H1 (cell line): ENCODE data around the gene SLC35B4. TPM values are rescaled to one million over a fixed set of nuclear protein-coding genes. Genes with fewer than 3 reads are reported as not detected.

Source experiments
- CTCF ChIA-PET: fragments of 300-600 bp; sonication (Branson Sonifier 250); formaldehyde crosslinking; loops from one replicate; lab custom pipeline; 2021; ENCODE audit not compliant: partially characterized antibody; lab: Charles Lee
- POLR2A ChIA-PET: fragments of 300-600 bp; sonication (Branson Sonifier 250); formaldehyde crosslinking; loops from one replicate; lab custom pipeline; 2021; ENCODE audit warnings: inconsistent platforms; ENCODE audit not compliant: partially characterized antibody; lab: Charles Lee
- DNase-seq, 2 experiments: peaks; one replicate each; pipeline versions ENCODE4 v3.0.0 to v3.0.0-alpha.2; 2010 to 2022; ENCODE audit warnings: low spot score in 2 of 2, low read depth in 1 of 2, mixed read lengths in 1 of 2
- FAIRE-seq: peaks from 2 replicates; lab custom pipeline; 2011; peaks lifted over from hg19 to GRCh38; lab: Jason Lieb, UNC
- H2AFZ ChIP-seq: 2 replicates; pipeline ENCODE4 v1.8.1; 2012; ENCODE audit warnings: low read length, inconsistent platforms
- H2AK5ac ChIP-seq: 2 replicates; pipeline ENCODE4 v1.6.1; 2013; ENCODE audit warnings: low read depth, low read length
- H2BK120ac ChIP-seq: replicated peaks from 2 replicates; pipeline ENCODE3; 2013; ENCODE audit warnings: low read depth, low read length, inconsistent platforms
- H2BK12ac ChIP-seq: 2 replicates; pipeline ENCODE4 v1.6.1; 2013; ENCODE audit warnings: low read depth, low read length
- H2BK15ac ChIP-seq: 2 replicates; pipeline ENCODE4 v1.6.1; 2013; ENCODE audit warnings: low read length
- H2BK20ac ChIP-seq: 2 replicates; pipeline ENCODE4 v1.6.1; 2013; ENCODE audit warnings: low read length
- H2BK5ac ChIP-seq: 2 replicates; pipeline ENCODE4 v1.6.1; 2013; ENCODE audit warnings: low read depth, low read length
- H3K14ac ChIP-seq: 2 replicates; pipeline ENCODE4 v1.6.1; 2013; ENCODE audit warnings: inconsistent platforms; ENCODE audit not compliant: insufficient read length
- H3K18ac ChIP-seq: 2 replicates; pipeline ENCODE4 v1.6.1; 2013; ENCODE audit warnings: low read length; ENCODE audit errors: extremely low read depth
- H3K23ac ChIP-seq: 2 replicates; pipeline ENCODE4 v1.6.1; 2013; ENCODE audit warnings: inconsistent platforms; ENCODE audit not compliant: insufficient read length
- H3K23me2 ChIP-seq: 2 replicates; pipeline ENCODE4 v1.6.1; 2013; ENCODE audit warnings: low read depth, low read length
- H3K27ac ChIP-seq: 2 replicates; pipeline ENCODE4 v1.6.1; 2011; ENCODE audit warnings: low read depth, low read length, inconsistent platforms
- H3K27me3 ChIP-seq, 4 experiments: replicated peaks in 1 of 4; 1 replicate in 1 of 4; 2 replicates in 3 of 4; pipeline versions ENCODE4 v1.6.1 to v1.8.1; 2011 to 2013; ENCODE audit warnings: low read length in 3 of 4, mild to moderate bottlenecking in 3 of 4, inconsistent platforms in 2 of 4, mixed read lengths in 2 of 4, moderate library complexity in 1 of 4; ENCODE audit not compliant: control insufficient read depth in 3 of 4, insufficient read depth in 3 of 4; ENCODE audit errors: extremely low read depth in 1 of 4
- H3K36me3 ChIP-seq, 4 experiments: 2 replicates each; pipeline versions ENCODE4 v1.6.1 to v1.8.1; 2011 to 2013; ENCODE audit warnings: mild to moderate bottlenecking in 4 of 4, low read length in 3 of 4, moderate library complexity in 2 of 4, control low read depth in 1 of 4, inconsistent platforms in 1 of 4; ENCODE audit not compliant: insufficient read depth in 4 of 4, control insufficient read depth in 2 of 4
- H3K4ac ChIP-seq: replicated peaks from 2 replicates; pipeline ENCODE3; 2013; ENCODE audit warnings: low read length, low read depth, mixed read lengths, inconsistent platforms; ENCODE audit not compliant: insufficient read length
- H3K4me1 ChIP-seq, 4 experiments: replicated peaks in 1 of 4; 1 replicate in 1 of 4; 2 replicates in 3 of 4; pipeline versions ENCODE4 v1.6.1 to v1.8.1; 2011 to 2013; ENCODE audit warnings: low read length in 3 of 4, inconsistent platforms in 2 of 4, mixed read lengths in 1 of 4; ENCODE audit not compliant: insufficient read depth in 4 of 4, control insufficient read depth in 3 of 4
- H3K4me2 ChIP-seq, 2 experiments: 2 replicates each; pipeline versions ENCODE4 v1.6.1 to v1.8.1; 2011 to 2013; ENCODE audit warnings: low read depth in 2 of 2, low read length in 2 of 2, control low read depth in 1 of 2, inconsistent platforms in 1 of 2, mild to moderate bottlenecking in 1 of 2; ENCODE audit not compliant: insufficient read depth in 1 of 2
- H3K4me3 ChIP-seq, 4 experiments: fragments of 200-600, 300-600 bp in 1 of 4; sonication (generic), shearing (Covaris generic), sonication (Bioruptor Twin) in 1 of 4; 2 replicates each; pipeline versions ENCODE4 v1.5.1 to v1.8.1; 2011 to 2016; ENCODE audit warnings: low read length in 4 of 4, low read depth in 3 of 4, control low read depth in 2 of 4, inconsistent platforms in 2 of 4, mild to moderate bottlenecking in 2 of 4, mixed read lengths in 1 of 4, moderate library complexity in 1 of 4; ENCODE audit not compliant: insufficient read depth in 2 of 4; ENCODE audit errors: extremely low read depth in 1 of 4
- H3K56ac ChIP-seq: replicated peaks from 2 replicates; pipeline ENCODE3; 2013; ENCODE audit warnings: low read depth, mild to moderate bottlenecking, mixed read lengths, low read length, inconsistent platforms; ENCODE audit not compliant: insufficient read length
- H3K79me1 ChIP-seq: 2 replicates; pipeline ENCODE4 v1.6.1; 2013; ENCODE audit warnings: low read depth, low read length, control low read depth
- H3K79me2 ChIP-seq, 2 experiments: 2 replicates each; pipeline versions ENCODE4 v1.6.1 to v1.8.1; 2012 to 2013; ENCODE audit warnings: low read length in 2 of 2, mild to moderate bottlenecking in 2 of 2, inconsistent platforms in 1 of 2; ENCODE audit not compliant: insufficient read depth in 2 of 2, control insufficient read depth in 1 of 2
- H3K9ac ChIP-seq, 4 experiments: replicated peaks in 1 of 4; 1 replicate in 1 of 4; 2 replicates in 3 of 4; pipeline versions ENCODE4 v1.6.1 to v1.8.1; 2011 to 2013; ENCODE audit warnings: low read depth in 3 of 4, low read length in 3 of 4, control low read depth in 2 of 4, mild to moderate bottlenecking in 2 of 4, moderate library complexity in 2 of 4, inconsistent platforms in 1 of 4; ENCODE audit errors: extremely low read depth in 1 of 4
- H3K9me3 ChIP-seq, 2 experiments: 2 replicates each; pipeline versions ENCODE4 v1.6.1 to v1.8.1; 2012 to 2013; ENCODE audit warnings: mild to moderate bottlenecking in 2 of 2, moderate library complexity in 2 of 2, control low read depth in 1 of 2, inconsistent platforms in 1 of 2, low read depth in 1 of 2, low read length in 1 of 2, mixed read lengths in 1 of 2; ENCODE audit not compliant: insufficient read depth in 2 of 2
- H4K20me1 ChIP-seq, 2 experiments: replicated peaks in 1 of 2; 2 replicates each; pipeline versions ENCODE3 to v1.8.1; 2011 to 2013; ENCODE audit warnings: inconsistent platforms in 2 of 2, low read length in 2 of 2, mild to moderate bottlenecking in 1 of 2; ENCODE audit not compliant: insufficient read depth in 2 of 2, control insufficient read depth in 1 of 2
- H4K5ac ChIP-seq: 2 replicates; pipeline ENCODE4 v1.6.1; 2013; ENCODE audit warnings: low read length, low read depth, mixed read lengths, inconsistent platforms; ENCODE audit not compliant: insufficient read length
- H4K8ac ChIP-seq: 2 replicates; pipeline ENCODE4 v1.8.0; 2013; ENCODE audit warnings: mild to moderate bottlenecking, moderate library complexity, low read length, inconsistent platforms; ENCODE audit not compliant: insufficient read depth; ENCODE audit errors: extremely low read depth
- H4K91ac ChIP-seq: replicated peaks from 2 replicates; pipeline ENCODE3; 2013; ENCODE audit warnings: low read length, mixed read lengths, inconsistent platforms; ENCODE audit not compliant: insufficient read length
- ASH2L ChIP-seq: fragments of 200-600, 300-600 bp; sonication (generic); IDR thresholded peaks from one replicate; pipeline ENCODE4 v1.7.1; 2017; ENCODE audit warnings: low read length
- BACH1 ChIP-seq: IDR thresholded peaks from 2 replicates; pipeline ENCODE4 v1.6.1; 2012; ENCODE audit warnings: low read length, improper control_type of control experiment
- CEBPB ChIP-seq: IDR thresholded peaks from 2 replicates; pipeline ENCODE4 v1.6.1; 2012; ENCODE audit warnings: low read depth, low read length
- CREB1 ChIP-seq: IDR thresholded peaks from 2 replicates; pipeline ENCODE4 v1.6.1; 2012; ENCODE audit warnings: inconsistent platforms
- FOSL1 ChIP-seq: IDR thresholded peaks from 2 replicates; pipeline ENCODE4 v1.6.1; 2011; ENCODE audit warnings: mild to moderate bottlenecking, low read depth, low read length, moderate library complexity; ENCODE audit not compliant: insufficient read depth
- KDM5A ChIP-seq: fragments of 200-600 bp; IDR thresholded peaks from 2 replicates; pipeline ENCODE4 v1.7.1; 2012; ENCODE audit warnings: mild to moderate bottlenecking, low read length, inconsistent platforms, mixed read lengths
- RBBP5 ChIP-seq: IDR thresholded peaks from 2 replicates; pipeline ENCODE4 v1.7.1; 2012; ENCODE audit warnings: low read depth, mild to moderate bottlenecking, inconsistent platforms, low read length, moderate library complexity, borderline replicate concordance
- RNF2 ChIP-seq: fragments of 200-900, 300-1000 bp; sonication (generic); IDR thresholded peaks from 2 replicates; pipeline ENCODE4 v1.7.1; 2016; ENCODE audit warnings: borderline replicate concordance, low read depth, mild to moderate bottlenecking, antibody characterized with exemption, low read length; ENCODE audit not compliant: poor library complexity, severe bottlenecking; ENCODE audit errors: missing control alignments
- SIN3A ChIP-seq, 2 experiments: IDR thresholded peaks in 1 of 2; conservative IDR thresholded peaks in 1 of 2; 2 replicates each; pipeline ENCODE4 v1.6.1; 2011 to 2012; ENCODE audit warnings: low read length in 2 of 2, improper control_type of control experiment in 1 of 2, low read depth in 1 of 2, mild to moderate bottlenecking in 1 of 2
- SP2 ChIP-seq: IDR thresholded peaks from 2 replicates; pipeline ENCODE4 v1.6.1; 2012; ENCODE audit warnings: mild to moderate bottlenecking, low read length, inconsistent platforms
- SP4 ChIP-seq: IDR thresholded peaks from 2 replicates; pipeline ENCODE4 v1.6.1; 2012; ENCODE audit warnings: low read length, inconsistent platforms
- SUZ12 ChIP-seq: fragments of 200-600 bp; sonication (generic); IDR thresholded peaks from 2 replicates; pipeline ENCODE4 v1.6.1; 2012; ENCODE audit warnings: mild to moderate bottlenecking, inconsistent platforms, low read length, moderate library complexity, mixed read lengths
- TAF1 ChIP-seq: IDR thresholded peaks from 2 replicates; pipeline ENCODE4 v1.6.1; 2011; ENCODE audit warnings: mild to moderate bottlenecking, low read depth, low read length
- TBP ChIP-seq: IDR thresholded peaks from 2 replicates; pipeline ENCODE4 v1.6.1; 2011; ENCODE audit warnings: low read depth, low read length, improper control_type of control experiment
- WGBS, 2 experiments: shearing (Covaris generic) in 1 of 2; methylation state at CpG; one replicate each; pipeline versions ENCODE4 v1.1.6 to v1.1.7; 2013 to 2015; ENCODE audit warnings: low lambda C conversion rate in 2 of 2, mixed read lengths in 2 of 2, inconsistent platforms in 1 of 2, low coverage in 1 of 2, missing lambda C conversion rate in 1 of 2; ENCODE audit not compliant: insufficient replicate concordance in 2 of 2, insufficient coverage in 1 of 2, insufficient read length in 1 of 2; ENCODE audit errors: extremely low coverage in 1 of 2, missing lambda C conversion rate in 1 of 2; 5-methylcytosine and 5-hydroxymethylcytosine counted together
- polyA plus RNA-seq, 7 experiments: library from polyadenylated mRNA; depleted of rRNA in 3 of 7; stranded (reverse) in 5 of 7; unstranded in 2 of 7; fragments of >200 nt in 5 of 7; fragments of 200-250 nt in 2 of 7; gene quantifications; 1 replicate in 5 of 7; 2 replicates in 1 of 7; 4 replicates in 1 of 7; pipeline versions ENCODE4 v1.2.1 to v1.2.3, GENCODE V29; 2011 to 2013; ENCODE audit warnings: missing spikeins in 2 of 7, mixed read lengths in 2 of 7
- total RNA-seq: library from RNA; stranded (reverse); fragmentation: NEBNext Ultra II Directional; extraction: Animal tissue kit (Norgen Biotek cat#: 25700); gene quantifications from 2 replicates; pipeline ENCODE4 v1.2.1, GENCODE V29; 2021

The SLC35B4 gene
- total and polyA plus RNA-seq, 2 of the 8 experiments (the other 6 are each of a cell fraction or from before 2014, with no cell fraction given): 28.9 to 34.6 TPM

GRCh38 chr7:134287916-134288659 lies 28.6 kb downstream of the SLC35B4 start:
- H3K23me2 ChIP-seq: no peaks in the 10 kb centered on the region
- no peak for FAIRE-seq
- H3K56ac ChIP-seq: no peak overlapping the region
- no peak overlapping the region for H3K18ac ChIP-seq
- H2BK5ac ChIP-seq: no peak overlapping the region
- no peak overlapping the region for H3K27ac ChIP-seq
- no peak overlapping the region for H2BK120ac ChIP-seq
- H3K4me1 ChIP-seq: no peaks in the 10 kb centered on the region; a peak in 1 of 7 replicates
- H3K9me3 ChIP-seq: no peaks in the 10 kb centered on the region
- H3K4ac ChIP-seq: no peak overlapping the region
- no peak overlapping the region for H4K5ac ChIP-seq
- no peak overlapping the region for H2BK12ac ChIP-seq
- H3K4me3 ChIP-seq: no peak overlapping the region
- H4K20me1 ChIP-seq: no peaks in the 10 kb centered on the region
- H3K27me3 ChIP-seq: no peaks in the 10 kb centered on the region
- H3K79me1 ChIP-seq: no peaks in the 10 kb centered on the region
- H4K91ac ChIP-seq: no peak overlapping the region
- no peak overlapping the region for H3K14ac ChIP-seq
- no peak overlapping the region for H3K9ac ChIP-seq
- no peaks in the 10 kb centered on the region for H3K79me2 ChIP-seq
- H2AFZ ChIP-seq: no peak overlapping the region
- no peak overlapping the region for H3K23ac ChIP-seq
- H2BK20ac ChIP-seq: no peak overlapping the region
- no peak overlapping the region for H2AK5ac ChIP-seq
- H2BK15ac ChIP-seq: no peak overlapping the region
- 85% methylated on average over 12 of the region's 12 CpGs; no CpG with 5 or more reads in 1 of the 2 experiments for WGBS, 2 experiments
- no peak overlapping the region for H4K8ac ChIP-seq
- ChIA-PET POLR2A (interaction anchor here (1.3 kb wide), 1 partner anchor 29 kb away, joined by 4 read pairs; the partner anchor contains the start of gene SLC35B4), CTCF (interaction anchor here (1.3 to 2.1 kb wide), 3 partner anchors 9 to 133 kb away, joined by 3 to 8 read pairs (median 4); no protein-coding TSS in a partner anchor)
- H3K4me2 ChIP-seq: no peak overlapping the region
- no peak for DNase-seq
- H3K36me3 ChIP-seq: no peaks in the 10 kb centered on the region; a peak in 1 of 8 replicates
- TF ChIP-seq SP2 (no peak), TAF1 (no peak), TBP (no peak), BACH1 (no peak), SUZ12 (no peak), CREB1 (no peak), RNF2 (no peak), RBBP5 (no peak), SP4 (no peak), KDM5A (no peak), ASH2L (no peak), SIN3A (conservative IDR thresholded peaks at IDR 0.05 in 1 of 2, IDR thresholded peaks at IDR 0.05 in 1 of 2; ENCODE audit: low read depth in 1 of 2, low read length in 2 of 2) (no peak), FOSL1 (no peak), CEBPB (no peak)
